Transverse colon (tissue), 4 donors: ENCODE data around the gene SLC19A3. TPM values are rescaled to one million over a fixed set of nuclear protein-coding genes. Genes with fewer than 3 reads are reported as not detected.

Experiments used
- DNase-seq: peaks from one replicate; pipeline ENCODE4 v3.0.0-alpha.2; 2019
- H3K27ac ChIP-seq, 4 donors: fragments of 200-600 bp; sonication (generic); 2 replicates each; pipeline ENCODE4 v1.5.1; 2016 to 2018; ENCODE audit warnings: inconsistent platforms in 4 of 4
- H3K27me3 ChIP-seq: fragments of 200-600 bp; sonication (generic); 2 replicates; pipeline ENCODE4 v1.5.1; 2017; ENCODE audit warnings: inconsistent platforms
- H3K36me3 ChIP-seq, 4 donors: fragments of 200-600 bp; sonication (generic); 2 replicates each; pipeline ENCODE4 v1.5.1; 2017 to 2019; ENCODE audit warnings: inconsistent platforms in 4 of 4
- H3K4me1 ChIP-seq, 4 donors: fragments of 200-600 bp; sonication (generic); 2 replicates each; pipeline ENCODE4 v1.5.1; 2017 to 2020; ENCODE audit warnings: inconsistent platforms in 4 of 4
- H3K4me3 ChIP-seq, 4 donors: fragments of 200-600 bp; sonication (generic); 1 replicate in 1 of 4; 2 replicates in 3 of 4; pipeline versions ENCODE4 v1.5.1 to v1.6.1; 2017 to 2019; ENCODE audit warnings: inconsistent platforms in 4 of 4
- H3K9me3 ChIP-seq, 2 donors: fragments of 200-600 bp; sonication (generic); 2 replicates each; pipeline ENCODE4 v1.5.1; 2017 to 2019; ENCODE audit warnings: inconsistent platforms in 2 of 2
- EP300 ChIP-seq: sonication (generic); formaldehyde crosslinking; IDR thresholded peaks from one replicate; pipeline ENCODE4 v1.6.1; 2017; ENCODE audit warnings: antibody characterized with exemption, low read depth
- POLR2A ChIP-seq: fragments of 450-650 bp; IDR thresholded peaks from one replicate; pipeline ENCODE4 v1.6.1; 2016; ENCODE audit warnings: antibody characterized with exemption, mild to moderate bottlenecking, moderate library complexity
- POLR2AphosphoS5 ChIP-seq, 3 donors: sonication (generic); formaldehyde crosslinking; IDR thresholded peaks; one replicate each; pipeline ENCODE4 v1.6.1; 2016; ENCODE audit warnings: antibody characterized with exemption in 3 of 3
- WGBS, 2 donors: methylation state at CpG; one replicate each; pipeline ENCODE4 v1.1.5; 2018; ENCODE audit warnings: low coverage in 1 of 2; 5-methylcytosine and 5-hydroxymethylcytosine counted together
- in situ Hi-C, 4 donors: fragments of 200-750 bp; cut with MboI; loops; one replicate each; pipeline versions ENCODE4 v1.15.0 to v1.15.1; 2017; ENCODE audit warnings: low sequenced_read_pairs in 3 of 4, low pct_ligation_motif_present in 1 of 4, low pct_unique_long_range_greater_than_20kb in 1 of 4
- intact Hi-C: fragments of 100-400 bp; cut with DNase I; formaldehyde crosslinking; loops from one replicate; pipeline ENCODE4 v1.15.1; 2023; ENCODE audit warnings: low total_unique reads
- total RNA-seq, 4 donors: library from RNA; depleted of rRNA; stranded (reverse); fragments of >200 nt; gene quantifications; one replicate each; pipeline ENCODE4 v1.1.0, GENCODE V29; 2016
- TF ChIP-seq, protein P1 (sequence below), 5 experiments: fragments of 200-600 bp in 3 of 5; fragments of 450-650 bp in 2 of 5; sonication (generic) in 3 of 5; IDR thresholded peaks; 1 replicate in 2 of 5; 2 replicates in 3 of 5; pipeline ENCODE4 v1.5.1; 2016 to 2017; ENCODE audit warnings: antibody characterized with exemption in 5 of 5, inconsistent platforms in 3 of 5, mild to moderate bottlenecking in 2 of 5, moderate library complexity in 1 of 5

The SLC19A3 gene
- total RNA-seq, 4 donors from 2014 or later: 4.2 to 24.9 (median 7.3) TPM

DNA sequence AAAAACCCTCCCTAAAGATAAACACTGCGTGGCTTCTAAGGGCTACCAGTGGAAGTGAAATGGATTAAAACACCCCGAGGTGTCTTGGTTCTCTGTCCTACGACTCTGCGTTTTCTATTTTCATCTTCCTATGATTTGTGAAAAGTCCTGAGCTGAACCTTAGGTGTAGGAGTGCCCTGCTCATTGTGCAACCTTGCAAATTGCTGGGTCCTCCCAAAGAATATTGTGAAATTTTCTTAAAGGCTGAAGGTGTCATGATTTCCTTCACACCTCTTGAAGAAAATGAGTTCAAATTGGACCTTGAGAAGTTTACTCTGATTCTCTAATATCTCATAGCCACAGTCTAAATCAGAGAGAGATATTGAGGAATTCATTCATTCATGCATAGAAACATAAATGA lies 1.8 kb upstream of the SLC19A3 start:
- no peak for DNase-seq
- in situ Hi-C loops: no loop called here

DNA sequence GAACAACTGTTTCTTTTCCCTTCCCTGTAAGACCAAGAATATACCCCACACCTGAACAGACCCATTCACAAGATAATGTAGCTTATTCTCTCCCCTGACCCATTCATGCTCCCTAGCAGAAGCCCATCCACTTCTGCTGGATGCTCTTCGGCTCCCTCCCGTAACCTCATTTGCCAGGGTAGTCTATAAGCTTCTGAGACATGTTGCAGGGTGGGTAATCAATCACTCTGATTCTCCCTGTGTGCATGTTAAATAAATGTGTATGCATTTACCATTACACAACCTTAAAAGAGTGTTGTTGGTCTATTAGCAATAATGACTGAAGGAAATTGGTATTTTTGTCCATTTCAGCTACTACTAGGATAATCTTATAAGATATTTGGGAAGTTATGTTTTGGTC lies 1.3 kb downstream of the SLC19A3 start:
- peaks cover 5 to 13% (median 9%) of the 10 kb centered on the region in 4 donors for H3K4me1 ChIP-seq
- H3K36me3 ChIP-seq: no peaks in the 10 kb centered on the region
- H3K27ac ChIP-seq: no peak overlapping the region
- 64 to 100% methylated on average over 2 of the region's 2 CpGs for WGBS, 2 donors
- no peak overlapping the region for H3K4me3 ChIP-seq
- TF ChIP-seq EP300: no peak
- no peak for TF ChIP-seq POLR2AphosphoS5 (IDR thresholded peaks at IDR 0.05)
- no peak for TF ChIP-seq POLR2A
- TF ChIP-seq, protein P1, sequence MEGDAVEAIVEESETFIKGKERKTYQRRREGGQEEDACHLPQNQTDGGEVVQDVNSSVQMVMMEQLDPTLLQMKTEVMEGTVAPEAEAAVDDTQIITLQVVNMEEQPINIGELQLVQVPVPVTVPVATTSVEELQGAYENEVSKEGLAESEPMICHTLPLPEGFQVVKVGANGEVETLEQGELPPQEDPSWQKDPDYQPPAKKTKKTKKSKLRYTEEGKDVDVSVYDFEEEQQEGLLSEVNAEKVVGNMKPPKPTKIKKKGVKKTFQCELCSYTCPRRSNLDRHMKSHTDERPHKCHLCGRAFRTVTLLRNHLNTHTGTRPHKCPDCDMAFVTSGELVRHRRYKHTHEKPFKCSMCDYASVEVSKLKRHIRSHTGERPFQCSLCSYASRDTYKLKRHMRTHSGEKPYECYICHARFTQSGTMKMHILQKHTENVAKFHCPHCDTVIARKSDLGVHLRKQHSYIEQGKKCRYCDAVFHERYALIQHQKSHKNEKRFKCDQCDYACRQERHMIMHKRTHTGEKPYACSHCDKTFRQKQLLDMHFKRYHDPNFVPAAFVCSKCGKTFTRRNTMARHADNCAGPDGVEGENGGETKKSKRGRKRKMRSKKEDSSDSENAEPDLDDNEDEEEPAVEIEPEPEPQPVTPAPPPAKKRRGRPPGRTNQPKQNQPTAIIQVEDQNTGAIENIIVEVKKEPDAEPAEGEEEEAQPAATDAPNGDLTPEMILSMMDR (IDR thresholded peaks at IDR 0.05): no peak
- in situ Hi-C loops: no loop called here
- intact Hi-C loops: no loop called here
- no peaks in the 10 kb centered on the region for H3K27me3 ChIP-seq
- no peak for DNase-seq
- no peaks in the 10 kb centered on the region for H3K9me3 ChIP-seq

More for the DNA sequence above, 1.8 kb upstream of the SLC19A3 start:
- intact Hi-C loops: no loop called here
- no peaks in the 10 kb centered on the region for H3K36me3 ChIP-seq
- no peaks in the 10 kb centered on the region for H3K27me3 ChIP-seq
- H3K4me1 ChIP-seq: peaks cover 10 to 18% (median 13%) of the 10 kb centered on the region in 4 donors
- no peak overlapping the region for H3K4me3 ChIP-seq
- no peak overlapping the region for H3K27ac ChIP-seq
- no peaks in the 10 kb centered on the region for H3K9me3 ChIP-seq
- TF ChIP-seq POLR2AphosphoS5 (IDR thresholded peaks at IDR 0.05) (no peak), EP300 (no peak), POLR2A (no peak)
- TF ChIP-seq, protein P1 (IDR thresholded peaks at IDR 0.05): no peak
- 73 to 82% methylated on average over 3 to 4 of the region's 4 CpGs for WGBS, 2 donors

DNA sequence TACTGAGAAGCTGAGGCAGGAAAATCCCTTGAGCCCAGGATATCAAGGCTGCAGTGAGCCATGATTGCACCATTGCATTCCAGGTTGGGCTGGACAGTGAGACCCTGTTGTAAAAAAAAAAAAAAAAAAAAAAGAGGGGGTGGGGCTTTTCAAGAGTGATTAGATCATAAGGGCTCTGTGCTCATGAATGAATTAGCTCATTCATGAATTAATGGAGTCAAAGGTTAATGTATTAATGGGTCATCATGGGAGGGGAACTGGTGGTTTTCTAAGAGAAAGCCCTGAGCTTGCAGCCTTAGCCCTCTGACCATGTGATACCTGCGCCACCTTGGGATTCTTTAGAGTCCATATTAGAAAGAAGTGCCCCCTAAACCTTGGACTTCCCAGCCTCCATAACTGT lies 4.5 kb downstream of the SLC19A3 start:
- TF ChIP-seq, protein P1 (IDR thresholded peaks at IDR 0.05): no peak
- TF ChIP-seq POLR2A (no peak), EP300 (no peak), POLR2AphosphoS5 (IDR thresholded peaks at IDR 0.05) (no peak)

DNA sequence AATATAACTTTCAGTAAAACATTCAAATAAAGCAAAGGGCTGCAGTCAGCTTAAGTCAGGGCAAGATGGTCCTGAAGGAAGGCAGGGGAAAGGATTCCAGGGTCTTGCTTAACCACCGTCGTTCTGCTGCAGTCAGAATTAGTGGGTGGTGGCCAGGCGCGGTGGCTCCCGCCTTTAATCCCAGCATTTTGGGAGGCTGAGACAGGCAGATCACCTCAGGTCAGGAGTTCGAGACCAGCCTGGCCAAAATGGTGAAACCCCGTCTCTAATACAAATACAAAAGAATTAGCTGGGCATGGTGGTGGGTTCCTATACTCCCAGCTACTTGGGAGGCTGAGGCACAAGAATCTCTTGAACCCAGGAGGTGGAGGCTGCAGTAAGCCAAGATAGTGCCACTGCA lies 6.8 kb downstream of the SLC19A3 start:
- no peak overlapping the region for H3K4me3 ChIP-seq
- intact Hi-C loops (no loop called here), in situ Hi-C loops (no loop called here)
- H3K4me1 ChIP-seq: peaks cover 0 to 14% (median 3%) of the 10 kb centered on the region in 4 donors
- WGBS, 2 donors: 93 to 96% methylated on average over 6 to 7 of the region's 7 CpGs
- H3K9me3 ChIP-seq: no peaks in the 10 kb centered on the region
- no peaks in the 10 kb centered on the region for H3K36me3 ChIP-seq
- H3K27me3 ChIP-seq: no peaks in the 10 kb centered on the region
- TF ChIP-seq, protein P1 (IDR thresholded peaks at IDR 0.05): no peak
- TF ChIP-seq POLR2AphosphoS5 (IDR thresholded peaks at IDR 0.05): no peak
- no peak for TF ChIP-seq POLR2A
- TF ChIP-seq EP300: no peak
- DNase-seq: no peak
- no peak overlapping the region for H3K27ac ChIP-seq

More for the DNA sequence above, 4.5 kb downstream of the SLC19A3 start:
- in situ Hi-C loops (no loop called here), intact Hi-C loops (no loop called here)
- H3K36me3 ChIP-seq: no peaks in the 10 kb centered on the region
- H3K27me3 ChIP-seq: no peaks in the 10 kb centered on the region
- H3K27ac ChIP-seq: no peak overlapping the region
- H3K9me3 ChIP-seq: no peaks in the 10 kb centered on the region
- no peak overlapping the region for H3K4me3 ChIP-seq
- DNase-seq: no peak
- peaks cover 3 to 9% (median 3%) of the 10 kb centered on the region in 4 donors for H3K4me1 ChIP-seq
- WGBS, 2 donors: 96% methylated on average over 1 of the region's 1 CpG; no CpG with 5 or more reads in 1 of the 2 donors
